Measurements from ENCODE around the gene PAXX.

GRCh38 chr9:137021979-137022661, 29.9 kb downstream of the PAXX start:
- TF ChIP-seq TCF7L2 (IDR thresholded peaks at IDR 0.05; ENCODE audit: low read depth, low read length) (no peak), CTCF (IDR thresholded peaks at IDR 0.05) (no peak)

Data from Panc1 (cell line).